Breast epithelium (tissue), 4 donors: Measurements from ENCODE around the gene LZTS2. TPM values are rescaled to one million over a fixed set of nuclear protein-coding genes. Genes with fewer than 3 reads are reported as not detected.

Experiments
- DNase-seq, 2 donors: peaks; one replicate each; pipeline ENCODE4 v3.0.0-alpha.2; 2019; ENCODE audit warnings: low spot score in 2 of 2
- H3K27ac ChIP-seq, 2 donors: fragments of 200-600 bp; sonication (generic) in 1 of 2; one replicate each; pipeline ENCODE4 v1.5.1; 2016 to 2019; ENCODE audit warnings: mild to moderate bottlenecking in 1 of 2
- H3K27me3 ChIP-seq, 2 donors: fragments of 200-600 bp; sonication (generic) in 1 of 2; one replicate each; pipeline versions ENCODE4 v1.5.1 to v1.6.0; 2017 to 2019; ENCODE audit warnings: control low read depth in 1 of 2, mild to moderate bottlenecking in 1 of 2
- H3K36me3 ChIP-seq: fragments of 200-600 bp; one replicate; pipeline ENCODE4 v1.5.1; 2019
- H3K4me1 ChIP-seq, 2 donors: fragments of 200-600 bp; sonication (generic); one replicate each; pipeline ENCODE4 v1.5.1; 2016 to 2019; ENCODE audit warnings: control low read depth in 1 of 2
- H3K4me3 ChIP-seq, 3 donors: fragments of 200-600 bp; sonication (generic); 1 replicate in 2 of 3; 2 replicates in 1 of 3; pipeline ENCODE4 v1.5.1; 2016 to 2019; ENCODE audit warnings: mild to moderate bottlenecking in 3 of 3, moderate library complexity in 2 of 3
- H3K9me3 ChIP-seq, 2 donors: fragments of 200-600 bp; sonication (generic) in 1 of 2; one replicate each; pipeline ENCODE4 v1.5.1; 2016 to 2019; ENCODE audit warnings: control low read depth in 1 of 2
- POLR2A ChIP-seq: fragments of 450-650 bp; IDR thresholded peaks from one replicate; pipeline ENCODE4 v1.6.1; 2016; ENCODE audit warnings: antibody characterized with exemption, mild to moderate bottlenecking, moderate library complexity
- POLR2AphosphoS5 ChIP-seq, 3 donors: sonication (generic); formaldehyde crosslinking; IDR thresholded peaks; one replicate each; pipeline ENCODE4 v1.6.1; 2017; ENCODE audit warnings: antibody characterized with exemption in 3 of 3
- intact Hi-C: fragments of 100-400 bp; cut with DNase I; formaldehyde crosslinking; loops from one replicate; pipeline ENCODE4 v1.15.1; 2023; ENCODE audit warnings: low total_unique reads
- total RNA-seq, 3 donors: library from RNA; depleted of rRNA; stranded (reverse); fragments of >200 nt; gene quantifications; one replicate each; pipeline ENCODE4 v1.1.0, GENCODE V29; 2016
- TF ChIP-seq, protein P1 (sequence below), 3 donors: fragments of 450-650 bp; IDR thresholded peaks; one replicate each; pipeline ENCODE4 v1.5.1; 2016 to 2017; ENCODE audit warnings: antibody characterized with exemption in 3 of 3, mild to moderate bottlenecking in 3 of 3, moderate library complexity in 3 of 3

The LZTS2 gene
- total RNA-seq, 3 donors from 2014 or later = 44.0 to 67.5 (median 61.3) TPM

DNA sequence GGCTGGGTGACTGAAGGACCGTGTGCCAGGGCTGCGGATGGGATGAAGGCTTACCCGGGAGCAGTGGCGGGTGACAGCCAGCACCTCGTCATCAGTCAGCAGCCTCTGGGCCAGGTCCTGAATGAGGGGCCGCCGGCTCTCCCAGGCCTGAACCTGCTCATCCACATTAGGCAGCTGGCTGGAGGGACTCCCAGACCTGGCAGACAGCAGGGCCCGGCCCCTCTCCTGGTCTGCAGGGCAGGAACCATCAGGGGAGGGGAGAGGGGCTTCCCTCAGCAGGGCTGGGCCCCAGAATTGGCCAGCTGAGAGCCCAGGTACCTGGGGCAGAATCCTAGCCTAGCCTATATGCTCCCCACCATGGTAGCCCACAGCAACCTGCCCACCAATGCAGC is 16.0 kb downstream of the LZTS2 start:
- intact Hi-C loops = no loop called here
- TF ChIP-seq POLR2AphosphoS5 (IDR thresholded peaks at IDR 0.05) (no peak), POLR2A (no peak)
- TF ChIP-seq, protein P1, sequence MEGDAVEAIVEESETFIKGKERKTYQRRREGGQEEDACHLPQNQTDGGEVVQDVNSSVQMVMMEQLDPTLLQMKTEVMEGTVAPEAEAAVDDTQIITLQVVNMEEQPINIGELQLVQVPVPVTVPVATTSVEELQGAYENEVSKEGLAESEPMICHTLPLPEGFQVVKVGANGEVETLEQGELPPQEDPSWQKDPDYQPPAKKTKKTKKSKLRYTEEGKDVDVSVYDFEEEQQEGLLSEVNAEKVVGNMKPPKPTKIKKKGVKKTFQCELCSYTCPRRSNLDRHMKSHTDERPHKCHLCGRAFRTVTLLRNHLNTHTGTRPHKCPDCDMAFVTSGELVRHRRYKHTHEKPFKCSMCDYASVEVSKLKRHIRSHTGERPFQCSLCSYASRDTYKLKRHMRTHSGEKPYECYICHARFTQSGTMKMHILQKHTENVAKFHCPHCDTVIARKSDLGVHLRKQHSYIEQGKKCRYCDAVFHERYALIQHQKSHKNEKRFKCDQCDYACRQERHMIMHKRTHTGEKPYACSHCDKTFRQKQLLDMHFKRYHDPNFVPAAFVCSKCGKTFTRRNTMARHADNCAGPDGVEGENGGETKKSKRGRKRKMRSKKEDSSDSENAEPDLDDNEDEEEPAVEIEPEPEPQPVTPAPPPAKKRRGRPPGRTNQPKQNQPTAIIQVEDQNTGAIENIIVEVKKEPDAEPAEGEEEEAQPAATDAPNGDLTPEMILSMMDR (IDR thresholded peaks at IDR 0.05) = no peak
- Histone ChIP-seq H3K9me3 (no peaks in the 10 kb centered on the region), H3K4me1 (peaks cover 3 to 9% of the 10 kb centered on the region in 2 donors), H3K36me3 (no peaks in the 10 kb centered on the region), H3K27ac (no peak overlapping the region), H3K4me3 (no peak overlapping the region), H3K27me3 (no peaks in the 10 kb centered on the region)
- DNase-seq = no peak

DNA sequence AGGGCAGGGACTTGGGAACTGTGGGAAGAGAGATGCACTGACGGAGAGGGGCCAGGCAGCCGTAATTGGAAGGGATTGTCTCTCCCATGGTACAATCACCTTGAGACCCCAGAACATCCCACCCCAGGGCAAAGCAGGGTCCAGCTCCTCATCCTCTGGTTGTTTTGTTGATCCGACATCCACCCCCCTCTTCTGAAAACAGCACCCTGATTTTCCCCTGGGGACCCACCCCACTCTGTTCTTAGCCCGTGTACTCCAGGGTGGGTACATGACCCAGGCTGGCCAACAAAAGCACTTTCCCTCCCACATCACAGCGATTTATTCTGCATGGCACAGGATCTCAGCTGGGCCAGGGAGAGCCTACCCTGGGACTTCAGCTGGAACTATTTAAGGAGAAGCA is 17.2 kb downstream of the LZTS2 start:
- intact Hi-C loops = no loop called here
- Histone ChIP-seq H3K4me3 (no peak overlapping the region), H3K27me3 (no peaks in the 10 kb centered on the region), H3K9me3 (no peaks in the 10 kb centered on the region), H3K36me3 (no peaks in the 10 kb centered on the region), H3K27ac (no peak overlapping the region), H3K4me1 (peaks cover 3 to 9% of the 10 kb centered on the region in 2 donors)
- TF ChIP-seq POLR2AphosphoS5 (IDR thresholded peaks at IDR 0.05) (no peak), POLR2A (no peak)
- TF ChIP-seq, protein P1 (IDR thresholded peaks at IDR 0.05) = no peak
- no peak for DNase-seq

DNA sequence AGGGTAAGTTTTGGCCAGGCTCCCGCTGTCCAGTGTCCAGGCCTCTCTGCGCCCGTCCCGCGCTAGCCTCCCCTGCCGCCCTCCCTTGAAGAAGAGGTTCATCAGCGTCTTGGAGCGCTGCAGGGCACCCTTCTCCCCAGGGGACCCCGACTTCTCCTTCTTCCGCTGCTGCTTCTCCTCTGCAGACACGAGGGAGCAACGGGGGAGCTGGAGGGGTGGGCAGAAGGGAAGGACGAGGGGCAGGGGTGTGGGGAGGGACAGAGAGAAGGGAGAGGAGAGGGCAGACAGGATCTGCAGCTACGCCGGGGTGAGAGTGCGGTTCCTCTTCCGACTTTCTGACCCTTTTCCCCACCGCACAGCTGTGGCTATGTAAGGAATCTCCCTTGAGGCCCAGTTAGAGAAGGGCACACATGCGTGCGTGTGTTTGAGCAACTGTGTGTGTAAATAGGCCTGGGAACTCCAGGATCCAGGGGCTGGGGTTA is 18.6 kb downstream of the LZTS2 start:
- intact Hi-C loops = no loop called here
- H3K9me3 ChIP-seq = no peaks in the 10 kb centered on the region
- TF ChIP-seq POLR2A (no peak), POLR2AphosphoS5 (IDR thresholded peaks at IDR 0.05) (no peak)
- TF ChIP-seq, protein P1 (IDR thresholded peaks at IDR 0.05) = no peak
- no peaks in the 10 kb centered on the region for H3K27me3 ChIP-seq
- H3K36me3 ChIP-seq = no peaks in the 10 kb centered on the region
- no peak for DNase-seq
- H3K27ac ChIP-seq = peak overlapping the region in 1 of 2 donors; percentile 43
- no peak overlapping the region for H3K4me3 ChIP-seq
- H3K4me1 ChIP-seq = peaks cover 3% of the 10 kb centered on the region in 2 donors

DNA sequence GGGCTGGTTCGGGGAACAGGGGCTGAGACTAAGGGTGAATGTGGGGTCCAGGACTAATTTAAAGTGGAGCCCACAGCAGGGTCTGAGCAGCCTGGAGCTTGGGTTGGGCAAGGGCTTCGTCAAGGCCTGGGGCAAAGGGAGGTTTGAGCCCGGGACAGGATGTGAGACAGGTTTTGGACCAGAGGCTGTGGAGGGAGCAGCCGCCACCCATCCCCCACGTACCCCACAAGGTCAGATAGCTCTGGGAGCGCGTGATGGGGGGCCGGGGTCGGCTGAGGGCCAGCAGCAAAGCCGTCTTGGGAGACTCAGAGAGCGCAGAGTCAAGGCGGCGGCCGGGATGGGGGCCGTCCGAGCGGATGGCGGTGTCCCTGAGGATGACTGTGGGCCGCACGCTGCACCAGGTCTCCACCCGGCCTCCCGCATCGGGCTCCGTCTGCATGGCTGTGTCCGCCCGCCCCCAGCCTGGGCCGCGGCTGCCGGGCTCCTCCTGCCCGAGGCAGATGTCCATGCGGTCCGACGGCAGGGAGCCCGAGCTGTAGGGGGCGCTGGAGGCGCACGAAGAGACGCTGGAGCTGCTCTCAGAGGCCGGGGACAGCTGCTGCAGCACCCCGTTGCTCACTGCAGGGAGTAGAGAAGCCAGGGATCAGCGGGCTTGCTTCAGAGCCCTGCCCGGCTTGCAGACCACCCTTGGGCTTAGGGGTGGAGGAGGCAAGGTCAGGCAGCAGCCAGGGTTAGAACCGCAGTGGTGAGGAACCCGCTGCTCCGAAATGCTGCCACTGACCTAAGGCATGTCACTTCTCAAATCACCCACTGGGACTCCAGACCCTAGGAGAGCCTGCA is 19.2 kb downstream of the LZTS2 start:
- DNase-seq = peak in 1 of 2 donors; percentile 68
- intact Hi-C loops = no loop called here

DNA sequence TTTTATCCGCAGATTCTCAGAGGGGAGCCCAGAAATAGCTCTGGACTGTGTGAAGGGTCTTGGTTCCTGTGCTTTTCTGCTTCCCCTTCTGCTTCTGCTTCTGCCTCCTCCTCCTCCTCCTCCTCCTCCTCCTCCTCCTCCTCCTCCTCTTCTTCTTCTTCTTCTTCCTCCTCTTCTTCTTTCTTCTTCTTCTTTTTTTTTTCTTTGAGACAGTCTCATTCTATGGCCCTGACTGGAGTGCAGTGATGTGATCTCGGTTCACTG is 19.8 kb downstream of the LZTS2 start:
- H3K27ac ChIP-seq = no peak overlapping the region
- H3K4me1 ChIP-seq = peaks cover 0 to 3% of the 10 kb centered on the region in 2 donors
- DNase-seq = no peak
- intact Hi-C loops = no loop called here
- no peaks in the 10 kb centered on the region for H3K36me3 ChIP-seq
- H3K27me3 ChIP-seq = no peaks in the 10 kb centered on the region
- H3K9me3 ChIP-seq = no peaks in the 10 kb centered on the region
- H3K4me3 ChIP-seq = no peak overlapping the region
- TF ChIP-seq POLR2A (no peak), POLR2AphosphoS5 (IDR thresholded peaks at IDR 0.05) (no peak)
- TF ChIP-seq, protein P1 (IDR thresholded peaks at IDR 0.05) = no peak

More for the DNA sequence above, 19.2 kb downstream of the LZTS2 start:
- no peak for TF ChIP-seq POLR2A
- no peak for TF ChIP-seq POLR2AphosphoS5 (IDR thresholded peaks at IDR 0.05)
- TF ChIP-seq, protein P1 (IDR thresholded peaks at IDR 0.05) = peak in 2 of 3 donors; percentile 47 to 59
- Histone ChIP-seq H3K4me1 (peaks cover 0 to 3% of the 10 kb centered on the region in 2 donors), H3K27ac (peak overlapping the region in 1 of 2 donors; percentile 43), H3K27me3 (no peaks in the 10 kb centered on the region), H3K9me3 (no peaks in the 10 kb centered on the region), H3K36me3 (no peaks in the 10 kb centered on the region), H3K4me3 (peak overlapping the region in 1 of 3 donors; percentile 40)
